Measurements from ENCODE around the gene RASA3.

RASA3 gene

GRCh38 chr13:114080739-114081561 is 51.5 kb downstream of the RASA3 start:
- CTCF ChIA-PET: no interaction called here
- DNase-seq (ENCODE audit: low read depth, low spot score): no peak
- TF ChIP-seq, protein P1, sequence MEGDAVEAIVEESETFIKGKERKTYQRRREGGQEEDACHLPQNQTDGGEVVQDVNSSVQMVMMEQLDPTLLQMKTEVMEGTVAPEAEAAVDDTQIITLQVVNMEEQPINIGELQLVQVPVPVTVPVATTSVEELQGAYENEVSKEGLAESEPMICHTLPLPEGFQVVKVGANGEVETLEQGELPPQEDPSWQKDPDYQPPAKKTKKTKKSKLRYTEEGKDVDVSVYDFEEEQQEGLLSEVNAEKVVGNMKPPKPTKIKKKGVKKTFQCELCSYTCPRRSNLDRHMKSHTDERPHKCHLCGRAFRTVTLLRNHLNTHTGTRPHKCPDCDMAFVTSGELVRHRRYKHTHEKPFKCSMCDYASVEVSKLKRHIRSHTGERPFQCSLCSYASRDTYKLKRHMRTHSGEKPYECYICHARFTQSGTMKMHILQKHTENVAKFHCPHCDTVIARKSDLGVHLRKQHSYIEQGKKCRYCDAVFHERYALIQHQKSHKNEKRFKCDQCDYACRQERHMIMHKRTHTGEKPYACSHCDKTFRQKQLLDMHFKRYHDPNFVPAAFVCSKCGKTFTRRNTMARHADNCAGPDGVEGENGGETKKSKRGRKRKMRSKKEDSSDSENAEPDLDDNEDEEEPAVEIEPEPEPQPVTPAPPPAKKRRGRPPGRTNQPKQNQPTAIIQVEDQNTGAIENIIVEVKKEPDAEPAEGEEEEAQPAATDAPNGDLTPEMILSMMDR (IDR thresholded peaks at IDR 0.05; ENCODE audit: insufficient read depth, low read length, missing control alignments): no peak
- no peak overlapping the region for H3K4me3 ChIP-seq (ENCODE audit: low read depth, low read length)
- POLR2A ChIA-PET: no interaction called here

DNA sequence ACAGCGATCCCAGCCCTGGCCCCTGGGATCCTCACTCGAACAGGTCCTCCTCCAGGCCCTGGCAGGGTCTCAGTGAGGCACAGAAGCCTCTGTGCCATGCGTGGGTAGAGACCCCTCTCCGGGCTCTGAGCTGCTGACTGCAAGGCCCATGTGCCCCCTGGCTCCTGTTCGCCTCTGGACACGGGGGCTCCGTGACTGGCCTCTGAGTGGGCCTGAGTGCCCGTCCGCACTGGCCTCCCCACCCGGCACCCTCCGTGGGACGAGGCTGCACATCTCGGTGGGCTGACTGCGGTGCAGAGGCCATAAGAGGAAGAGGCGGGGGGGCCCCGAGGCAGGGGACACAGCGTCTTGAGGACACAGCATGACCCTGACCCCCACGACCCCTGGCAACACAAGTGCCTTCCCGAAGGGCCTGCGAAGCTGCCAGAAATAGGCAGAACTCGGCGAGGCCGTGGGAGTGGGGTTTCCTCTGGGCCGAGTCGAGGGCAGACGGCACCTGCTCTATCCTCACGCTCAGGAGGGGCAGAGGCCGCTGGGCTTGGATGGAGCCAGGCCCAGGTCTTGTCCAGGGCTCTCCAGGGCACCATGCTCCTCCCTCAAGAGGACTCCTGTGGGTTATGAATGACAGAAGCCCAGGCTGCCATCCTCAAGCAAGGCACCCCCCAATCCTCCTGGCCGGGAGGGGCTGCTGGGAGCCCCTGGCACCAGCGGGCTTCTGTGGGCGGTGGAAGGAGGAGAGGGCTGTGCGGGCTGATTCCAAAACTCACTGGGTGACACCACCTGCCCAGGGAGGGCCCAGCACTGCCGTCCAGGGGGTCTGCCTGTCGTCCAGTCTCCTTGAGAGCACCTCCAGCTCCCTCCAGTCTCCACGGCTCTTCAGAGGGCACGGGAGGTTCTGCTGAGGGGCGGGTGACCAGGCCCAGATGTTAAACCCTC is 52.6 kb downstream of the RASA3 start:
- H3K4me3 ChIP-seq (ENCODE audit: low read depth, low read length): no peak overlapping the region
- TF ChIP-seq, protein P1 (IDR thresholded peaks at IDR 0.05; ENCODE audit: insufficient read depth, low read length, missing control alignments): no peak
- CTCF ChIA-PET: interaction anchor here (1.6 kb wide), 1 partner anchor 9 kb away, joined by 7 read pairs; no protein-coding TSS in a partner anchor
- POLR2A ChIA-PET: interaction anchor here (1.2 kb wide), 1 partner anchor 14 kb away, joined by 4 read pairs; no protein-coding TSS in a partner anchor
- no peak for DNase-seq (ENCODE audit: low read depth, low spot score)

DNA sequence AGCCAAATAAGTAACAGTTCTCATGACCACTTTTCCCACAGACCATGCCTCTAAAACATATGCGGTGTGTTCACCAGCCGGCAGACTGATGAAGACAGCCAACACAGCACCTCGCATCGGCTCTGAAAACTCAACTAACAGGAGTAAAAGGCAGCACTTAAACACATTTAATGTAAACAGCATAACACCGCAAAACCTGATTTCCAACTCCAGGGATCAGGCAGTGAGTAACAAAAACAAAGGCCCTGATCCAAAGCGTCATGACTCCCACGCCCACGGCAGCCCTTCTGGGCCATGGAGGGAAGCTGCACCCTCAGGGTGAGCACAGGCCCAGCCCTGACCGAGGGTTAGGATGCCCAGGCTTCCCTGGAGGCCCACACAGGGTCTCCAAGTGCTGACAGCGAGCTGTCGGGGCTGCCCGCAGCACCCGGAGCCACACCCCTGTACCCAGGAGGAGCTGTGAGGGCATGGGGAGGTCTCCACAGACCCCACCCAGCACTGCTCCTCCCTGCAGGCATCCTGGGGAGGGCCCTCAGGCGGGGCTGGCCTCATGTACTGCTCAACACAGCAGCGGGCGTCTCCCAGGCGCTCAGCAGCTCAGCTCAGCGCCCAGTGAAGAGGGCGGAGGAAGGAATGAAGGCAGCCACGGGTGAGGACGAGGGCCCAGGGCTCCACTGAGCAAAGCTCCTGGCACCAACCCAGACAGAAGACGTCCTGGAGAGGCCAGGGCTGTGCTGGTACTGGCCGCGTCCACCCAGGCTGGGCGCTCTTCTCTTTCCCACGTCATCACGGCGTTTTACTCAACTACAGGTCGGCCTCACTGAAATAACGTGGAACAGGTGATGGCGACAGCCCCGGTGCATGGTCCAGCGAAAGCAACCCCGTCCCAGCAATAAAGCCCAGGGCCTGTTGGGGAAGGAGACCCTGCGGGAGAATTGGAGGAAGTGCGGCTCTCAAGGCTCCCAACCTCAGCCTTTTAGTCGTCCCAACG is 53.7 kb downstream of the RASA3 start:
- TF ChIP-seq, protein P1 (IDR thresholded peaks at IDR 0.05; ENCODE audit: insufficient read depth, low read length, missing control alignments): no peak
- no peak for DNase-seq (ENCODE audit: low read depth, low spot score)
- ChIA-PET POLR2A (interaction anchor here (0.5 to 1.3 kb wide), 4 partner anchors 13 to 150 kb away, joined by 3 to 4 read pairs (median 4); no protein-coding TSS in a partner anchor), CTCF (interaction anchor here (0.9 to 1.6 kb wide), 3 partner anchors 10 to 147 kb away, joined by 3 to 7 read pairs (median 4); no protein-coding TSS in a partner anchor)
- no peak overlapping the region for H3K4me3 ChIP-seq (ENCODE audit: low read depth, low read length)

GRCh38 chr13:114077933-114078325 is 54.5 kb downstream of the RASA3 start:
- CTCF ChIA-PET: interaction anchor here (1.4 to 1.6 kb wide), 2 partner anchors 11 to 17 kb away, joined by 4 to 7 read pairs; no protein-coding TSS in a partner anchor
- POLR2A ChIA-PET: interaction anchor here (1.3 kb wide), 1 partner anchor 53 kb away, joined by 4 read pairs; no protein-coding TSS in a partner anchor
- no peak for DNase-seq (ENCODE audit: low read depth, low spot score)
- no peak overlapping the region for H3K4me3 ChIP-seq (ENCODE audit: low read depth, low read length)
- TF ChIP-seq, protein P1 (IDR thresholded peaks at IDR 0.05; ENCODE audit: insufficient read depth, low read length, missing control alignments): no peak

- ChIA-PET POLR2A (no interaction called here), CTCF (no interaction called here)
- DNase-seq (ENCODE audit: low read depth, low spot score): no peak
- TF ChIP-seq, protein P1 (IDR thresholded peaks at IDR 0.05; ENCODE audit: insufficient read depth, low read length, missing control alignments): no peak
- H3K4me3 ChIP-seq (ENCODE audit: low read depth, low read length): no peak overlapping the region
Observed at GRCh38 chr13:114077099-114077932, 55.1 kb downstream of the RASA3 start.

Measured in AG04449 (cell line).